Fibroblast of mammary gland (primary cell): ENCODE results near the gene ASCC1.

ENCODE experiments used
- DNase-seq: peaks from one replicate; pipeline ENCODE4 v3.0.0-alpha.2; 2010; ENCODE audit warnings: low read depth
- H3K4me3 ChIP-seq: 2 replicates; pipeline ENCODE4 v1.5.1; 2011; ENCODE audit warnings: low read depth, mild to moderate bottlenecking, low read length, moderate library complexity; ENCODE audit not compliant: control insufficient read depth
- TF ChIP-seq, protein P1 (sequence below): conservative IDR thresholded peaks from 2 replicates; pipeline ENCODE4 v1.5.1; 2011; ENCODE audit warnings: low read depth, low read length, inconsistent platforms; ENCODE audit not compliant: control insufficient read depth, insufficient read depth

The ASCC1 gene

DNA sequence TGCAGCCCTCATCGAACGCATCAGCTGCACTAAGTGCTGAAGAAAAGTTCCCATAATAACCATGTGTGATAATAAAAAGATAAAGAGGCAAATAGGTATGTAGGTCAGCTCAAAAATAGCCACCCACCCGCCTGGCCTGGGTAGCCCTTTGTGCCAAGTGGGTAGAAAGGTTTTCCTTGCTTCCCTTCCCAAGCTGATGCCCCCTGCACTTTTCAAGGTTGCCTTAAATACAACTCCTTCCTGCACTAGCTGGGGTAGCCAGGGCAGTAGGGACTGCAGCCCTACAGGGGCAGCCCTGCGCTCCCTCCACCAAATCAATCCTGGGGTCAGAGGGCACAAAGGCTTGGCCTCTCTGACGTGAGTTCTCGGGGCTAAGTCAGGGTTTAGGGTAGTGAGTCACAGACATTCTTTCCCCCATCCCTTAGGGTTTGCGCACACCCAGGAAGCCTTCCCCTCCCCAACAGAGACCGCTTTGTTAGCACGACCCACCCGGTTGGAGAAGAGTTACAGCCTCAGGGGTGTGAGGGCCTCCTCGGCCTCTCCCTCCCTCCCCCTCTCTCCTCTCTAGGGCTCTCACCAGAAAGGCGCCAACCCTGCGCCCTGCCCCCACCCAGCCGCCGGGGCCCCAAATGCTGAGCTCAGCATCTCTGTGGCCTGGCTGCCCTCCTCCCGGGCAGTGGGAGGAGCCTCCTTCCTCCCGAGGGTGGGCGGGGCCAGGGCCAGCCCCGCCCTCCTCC lies 44.3 kb upstream of the ASCC1 start:
- TF ChIP-seq, protein P1, sequence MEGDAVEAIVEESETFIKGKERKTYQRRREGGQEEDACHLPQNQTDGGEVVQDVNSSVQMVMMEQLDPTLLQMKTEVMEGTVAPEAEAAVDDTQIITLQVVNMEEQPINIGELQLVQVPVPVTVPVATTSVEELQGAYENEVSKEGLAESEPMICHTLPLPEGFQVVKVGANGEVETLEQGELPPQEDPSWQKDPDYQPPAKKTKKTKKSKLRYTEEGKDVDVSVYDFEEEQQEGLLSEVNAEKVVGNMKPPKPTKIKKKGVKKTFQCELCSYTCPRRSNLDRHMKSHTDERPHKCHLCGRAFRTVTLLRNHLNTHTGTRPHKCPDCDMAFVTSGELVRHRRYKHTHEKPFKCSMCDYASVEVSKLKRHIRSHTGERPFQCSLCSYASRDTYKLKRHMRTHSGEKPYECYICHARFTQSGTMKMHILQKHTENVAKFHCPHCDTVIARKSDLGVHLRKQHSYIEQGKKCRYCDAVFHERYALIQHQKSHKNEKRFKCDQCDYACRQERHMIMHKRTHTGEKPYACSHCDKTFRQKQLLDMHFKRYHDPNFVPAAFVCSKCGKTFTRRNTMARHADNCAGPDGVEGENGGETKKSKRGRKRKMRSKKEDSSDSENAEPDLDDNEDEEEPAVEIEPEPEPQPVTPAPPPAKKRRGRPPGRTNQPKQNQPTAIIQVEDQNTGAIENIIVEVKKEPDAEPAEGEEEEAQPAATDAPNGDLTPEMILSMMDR, result no peak
- peak; percentile 94 for DNase-seq
- H3K4me3 ChIP-seq, result peak overlapping the region; percentile 52

DNA sequence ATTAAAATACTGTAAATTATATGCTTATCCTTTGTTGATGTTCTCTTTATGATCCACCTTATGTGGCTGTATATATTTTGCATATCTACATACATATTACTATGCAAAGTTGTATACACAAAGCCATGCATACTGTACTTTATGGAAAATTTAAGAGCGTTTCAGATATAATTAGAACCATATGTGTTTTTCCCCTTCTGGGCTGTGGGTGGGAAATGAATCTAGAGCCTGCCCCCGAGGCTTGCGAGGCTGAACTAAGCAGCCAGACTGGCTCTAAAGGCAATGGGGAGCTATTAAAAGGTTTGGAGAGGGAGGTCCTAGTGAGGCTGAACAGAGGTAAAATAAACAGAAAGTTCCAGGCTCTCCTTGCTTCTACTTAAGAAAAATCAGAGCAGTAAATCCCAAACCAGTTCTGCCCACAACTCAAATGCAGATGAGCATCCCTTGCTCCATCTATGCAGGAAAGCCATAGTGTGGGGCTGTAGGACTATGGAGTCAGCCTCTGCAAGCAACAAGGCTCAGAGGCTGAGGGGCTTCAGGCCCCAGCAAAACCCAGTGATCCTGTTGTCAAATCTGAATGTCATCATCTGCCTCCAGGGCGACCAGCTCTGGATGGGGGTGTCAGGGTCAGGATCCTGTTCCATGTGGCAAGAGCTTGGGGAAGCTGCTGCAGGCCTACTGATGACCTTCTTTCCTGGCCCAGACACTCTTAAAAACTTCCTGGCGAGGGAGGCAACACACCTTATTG lies 43.6 kb upstream of the ASCC1 start:
- TF ChIP-seq, protein P1, result no peak
- H3K4me3 ChIP-seq, result no peak overlapping the region
- peak; percentile 88 for DNase-seq

DNA sequence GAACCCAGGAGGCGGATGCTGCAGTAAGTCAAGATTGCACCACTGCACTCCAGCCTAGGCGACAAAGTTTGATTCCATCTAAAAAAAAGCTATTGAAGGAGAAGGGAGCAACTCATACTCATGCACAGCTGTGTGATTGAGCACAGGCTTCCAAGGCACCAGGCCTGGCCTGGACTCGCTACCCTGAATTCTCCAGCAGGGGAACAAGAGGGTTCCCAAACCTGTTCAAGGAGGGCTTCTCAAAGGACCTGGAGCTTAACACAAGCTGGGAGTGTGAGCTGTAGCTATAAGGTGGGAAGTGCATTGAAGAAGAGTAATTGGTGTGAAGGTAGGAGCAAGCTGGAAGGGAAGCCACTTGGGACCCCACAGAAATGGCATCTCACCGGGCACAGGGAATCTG lies 42.5 kb upstream of the ASCC1 start:
- H3K4me3 ChIP-seq, result no peak overlapping the region
- TF ChIP-seq, protein P1, result no peak
- DNase-seq, result no peak

DNA sequence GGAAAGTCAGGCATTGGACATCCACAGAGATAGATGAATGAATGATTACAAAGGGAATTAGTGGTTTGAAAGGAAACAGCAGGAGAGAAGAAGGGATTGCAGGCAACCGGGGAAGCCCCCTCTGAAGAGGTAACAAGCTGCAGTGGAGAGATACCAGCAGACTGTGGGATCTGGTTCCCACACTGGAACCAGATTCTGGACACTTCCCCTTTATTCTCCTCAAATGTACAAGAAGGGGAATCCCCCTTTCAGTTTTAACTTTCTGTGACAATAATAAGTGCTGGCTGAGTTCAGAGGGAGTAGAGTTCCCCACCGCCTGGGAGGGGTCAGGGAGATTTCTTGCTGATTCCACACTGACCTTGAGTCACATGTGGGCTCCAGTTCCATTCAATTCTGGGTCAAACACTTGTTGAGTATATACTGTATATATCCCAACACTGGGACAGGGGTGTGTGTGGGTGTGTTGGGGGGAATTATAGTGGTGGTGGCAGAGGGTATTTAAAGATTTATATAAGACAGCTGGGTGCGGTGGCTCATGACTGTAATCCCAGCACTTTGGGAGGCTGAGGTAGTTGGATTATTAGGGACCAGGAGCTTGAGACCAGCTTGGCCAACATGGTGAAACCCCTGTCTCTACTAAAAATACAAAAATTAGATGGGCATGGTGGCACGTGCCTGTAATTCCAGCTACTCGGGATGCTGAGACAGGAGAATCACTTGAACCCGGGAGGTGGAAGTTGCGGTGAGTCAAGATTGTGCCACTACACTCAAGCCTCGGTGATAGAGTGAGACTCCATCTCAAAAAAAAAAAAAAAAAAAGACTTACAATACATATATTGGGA lies 41.2 kb upstream of the ASCC1 start:
- no peak overlapping the region for H3K4me3 ChIP-seq
- TF ChIP-seq, protein P1, result no peak
- peak; percentile 54 for DNase-seq

DNA sequence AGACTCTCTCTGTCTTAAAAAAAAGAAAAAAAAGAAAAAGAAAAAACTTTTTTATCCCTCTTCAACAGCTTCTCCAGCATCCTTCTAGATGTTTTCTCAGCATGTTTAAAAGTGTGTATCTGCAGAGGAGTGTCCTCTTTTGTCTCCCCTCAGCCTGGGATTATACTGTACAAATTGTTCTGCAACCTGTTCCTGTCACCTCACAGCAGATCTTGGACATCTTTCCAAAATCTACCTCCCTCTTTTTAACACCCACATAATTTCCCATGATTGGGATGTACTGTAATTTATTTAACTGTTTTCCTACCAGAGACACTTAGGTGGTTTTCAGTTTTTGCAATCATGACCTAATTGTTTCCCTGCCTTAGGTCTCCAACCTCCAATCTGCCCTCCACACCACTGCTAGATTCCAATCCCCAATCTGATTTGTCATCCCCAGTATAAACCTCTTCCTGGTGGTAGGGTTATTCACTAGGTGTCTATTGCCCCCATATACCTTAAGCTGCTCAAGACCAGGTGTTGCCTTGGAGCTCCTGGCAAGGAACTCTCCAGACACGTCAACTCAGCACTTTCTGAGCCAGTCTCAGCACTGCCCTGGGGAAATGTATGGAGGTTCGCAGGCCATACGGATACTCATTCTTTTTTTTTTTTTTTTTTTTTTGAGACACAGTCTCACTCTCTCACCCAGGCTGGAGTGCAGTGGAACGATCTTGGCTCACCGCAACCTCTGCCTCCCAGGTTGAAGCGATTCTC lies 40.1 kb upstream of the ASCC1 start:
- TF ChIP-seq, protein P1, result no peak
- H3K4me3 ChIP-seq, result no peak overlapping the region
- peak; percentile 48 for DNase-seq
